Mesothelial cell of epicardium (in vitro differentiated cells): ENCODE data around the gene TBC1D5. TPM values are rescaled to one million over a fixed set of nuclear protein-coding genes. Genes with fewer than 3 reads are reported as not detected.

Experiments
- DNase-seq, 2 experiments: peaks; one replicate each; pipeline ENCODE4 v3.0.0; 2021; ENCODE audit warnings: low spot score in 2 of 2; ENCODE audit not compliant: unreplicated experiment in 2 of 2
- H3K27ac Mint-ChIP-seq: 2 replicates; pipeline ENCODE4 v1.8.0; 2021; ENCODE audit warnings: mixed read lengths
- H3K27me3 Mint-ChIP-seq: 2 replicates; pipeline ENCODE4 v1.8.0; 2021; ENCODE audit warnings: low read depth, mixed read lengths
- H3K36me3 Mint-ChIP-seq: 2 replicates; pipeline ENCODE4 v1.8.0; 2021; ENCODE audit warnings: mixed read lengths
- H3K4me1 Mint-ChIP-seq: 2 replicates; pipeline ENCODE4 v1.8.0; 2021; ENCODE audit warnings: mixed read lengths
- H3K4me3 Mint-ChIP-seq: 2 replicates; pipeline ENCODE4 v1.8.0; 2021; ENCODE audit warnings: mild to moderate bottlenecking, moderate library complexity, mixed read lengths
- H3K9me3 Mint-ChIP-seq: 2 replicates; pipeline ENCODE4 v1.8.0; 2021; ENCODE audit warnings: mixed read lengths
- CTCF ChIP-seq: fragments of 200-600 bp; sonication (generic); IDR thresholded peaks from one replicate; pipeline ENCODE4 v1.5.0; 2021; ENCODE audit warnings: antibody characterized with exemption; ENCODE audit not compliant: unreplicated experiment
- total RNA-seq: library from RNA; stranded (reverse); gene quantifications from 3 replicates; pipeline ENCODE4 v1.2.1, GENCODE V29; 2021

TBC1D5 gene
- total RNA-seq, 1 donor from 2014 or later, result 75.3 TPM

- TF ChIP-seq CTCF, result no peak
- Mint-ChIP-seq H3K4me3 (no peak overlapping the region), H3K27me3 (no peaks in the 10 kb centered on the region), H3K36me3 (no peaks in the 10 kb centered on the region), H3K4me1 (no peaks in the 10 kb centered on the region), H3K27ac (no peak overlapping the region), H3K9me3 (no peaks in the 10 kb centered on the region)
- no peak for DNase-seq
Measured at GRCh38 chr3:17314171-17314570, 428.3 kb downstream of the TBC1D5 start.

- Mint-ChIP-seq H3K27ac (no peak overlapping the region), H3K27me3 (no peaks in the 10 kb centered on the region), H3K36me3 (no peaks in the 10 kb centered on the region), H3K9me3 (no peaks in the 10 kb centered on the region), H3K4me1 (no peaks in the 10 kb centered on the region), H3K4me3 (no peak overlapping the region)
- TF ChIP-seq CTCF, result no peak
- DNase-seq, result no peak
Measured at GRCh38 chr3:17313746-17314145, 428.7 kb downstream of the TBC1D5 start.

- no peaks in the 10 kb centered on the region for H3K27me3 Mint-ChIP-seq
- no peak for TF ChIP-seq CTCF
- H3K9me3 Mint-ChIP-seq, result no peaks in the 10 kb centered on the region
- no peak for DNase-seq
- H3K27ac Mint-ChIP-seq, result no peak overlapping the region
- H3K4me1 Mint-ChIP-seq, result no peaks in the 10 kb centered on the region
- H3K36me3 Mint-ChIP-seq, result no peaks in the 10 kb centered on the region
- H3K4me3 Mint-ChIP-seq, result no peak overlapping the region
Measured at GRCh38 chr3:17310983-17311382, 431.4 kb downstream of the TBC1D5 start.

- Mint-ChIP-seq H3K27me3 (no peaks in the 10 kb centered on the region), H3K4me3 (no peak overlapping the region), H3K4me1 (no peaks in the 10 kb centered on the region), H3K27ac (no peak overlapping the region), H3K36me3 (no peaks in the 10 kb centered on the region), H3K9me3 (no peaks in the 10 kb centered on the region)
- DNase-seq, result no peak
- TF ChIP-seq CTCF, result no peak
Measured at GRCh38 chr3:17307887-17308286, 434.5 kb downstream of the TBC1D5 start.

DNA sequence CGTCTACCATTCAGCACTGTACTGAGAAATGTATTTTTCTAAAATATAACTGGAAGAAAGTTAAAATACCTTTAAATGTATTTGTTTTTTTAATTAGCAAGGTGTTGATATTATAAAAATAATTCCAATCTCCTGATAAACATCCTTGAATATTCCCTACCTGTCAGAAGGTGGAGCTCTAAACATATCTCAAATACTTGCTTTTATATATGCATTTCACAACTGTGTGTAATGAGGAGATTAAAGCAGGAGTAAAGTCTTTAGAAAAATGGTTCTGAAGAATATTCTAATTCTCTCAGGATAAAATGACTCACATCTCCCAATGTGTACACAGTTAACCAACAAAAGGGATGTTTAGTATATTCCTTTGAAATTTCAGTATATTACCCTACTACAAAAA lies 434.9 kb downstream of the TBC1D5 start:
- no peak for TF ChIP-seq CTCF
- no peaks in the 10 kb centered on the region for H3K9me3 Mint-ChIP-seq
- no peaks in the 10 kb centered on the region for H3K4me1 Mint-ChIP-seq
- no peak overlapping the region for H3K27ac Mint-ChIP-seq
- H3K27me3 Mint-ChIP-seq, result no peaks in the 10 kb centered on the region
- no peaks in the 10 kb centered on the region for H3K36me3 Mint-ChIP-seq
- no peak overlapping the region for H3K4me3 Mint-ChIP-seq
- no peak for DNase-seq

GRCh38 chr3:17304969-17305368 lies 437.5 kb downstream of the TBC1D5 start:
- no peak for TF ChIP-seq CTCF
- H3K4me3 Mint-ChIP-seq, result no peak overlapping the region
- no peaks in the 10 kb centered on the region for H3K9me3 Mint-ChIP-seq
- no peaks in the 10 kb centered on the region for H3K27me3 Mint-ChIP-seq
- no peak overlapping the region for H3K27ac Mint-ChIP-seq
- no peak for DNase-seq
- no peaks in the 10 kb centered on the region for H3K4me1 Mint-ChIP-seq
- H3K36me3 Mint-ChIP-seq, result no peaks in the 10 kb centered on the region
